Kidney (tissue), 14 donors: ENCODE measurements around the gene EHD1. TPM values are rescaled to one million over a fixed set of nuclear protein-coding genes. Genes with fewer than 3 reads are reported as not detected.

ENCODE experiments used
- DNase-seq, 5 donors: peaks; one replicate each; pipeline ENCODE4 v3.0.0-alpha.2; 2013 to 2020
- FAIRE-seq: peaks from 2 replicates; lab custom pipeline; 2012; peaks lifted over from hg19 to GRCh38; lab: Jason Lieb, UNC
- H3K27ac ChIP-seq, 2 donors: one replicate each; pipeline ENCODE4 v1.7.0; 2013; ENCODE audit warnings: low read depth in 2 of 2, low read length in 2 of 2, inconsistent platforms in 1 of 2
- H3K27me3 ChIP-seq: one replicate; pipeline ENCODE4 v1.7.1; 2013; ENCODE audit warnings: low read length, inconsistent platforms; ENCODE audit not compliant: control insufficient read depth, insufficient read depth
- H3K36me3 ChIP-seq, 3 donors: one replicate each; pipeline versions ENCODE4 v1.7.0 to v1.7.1; 2013; ENCODE audit warnings: low read length in 3 of 3, control low read depth in 1 of 3, inconsistent platforms in 1 of 3; ENCODE audit not compliant: insufficient read depth in 3 of 3, control insufficient read depth in 2 of 3
- H3K4me1 ChIP-seq, 3 donors: one replicate each; pipeline versions ENCODE4 v1.7.0 to v1.7.1; 2013; ENCODE audit warnings: low read length in 3 of 3, inconsistent platforms in 1 of 3, low read depth in 1 of 3; ENCODE audit not compliant: control insufficient read depth in 2 of 3, insufficient read depth in 2 of 3
- H3K4me3 ChIP-seq, 3 donors: one replicate each; pipeline versions ENCODE4 v1.7.0 to v1.8.1; 2013; ENCODE audit warnings: low read length in 3 of 3, control low read depth in 1 of 3, inconsistent platforms in 1 of 3
- H3K9ac ChIP-seq, 3 donors: one replicate each; pipeline versions ENCODE4 v1.7.0 to v1.7.1; 2013; ENCODE audit warnings: low read length in 3 of 3, control low read depth in 1 of 3, inconsistent platforms in 1 of 3
- H3K9me3 ChIP-seq, 3 donors: one replicate each; pipeline versions ENCODE4 v1.7.0 to v1.7.1; 2013; ENCODE audit warnings: low read length in 3 of 3, control low read depth in 1 of 3, inconsistent platforms in 1 of 3; ENCODE audit not compliant: control insufficient read depth in 2 of 3, insufficient read depth in 1 of 3
- intact Hi-C: fragments of 100-400 bp; cut with DNase I; formaldehyde crosslinking; loops from one replicate; pipeline ENCODE4 v1.11.1; 2022
- polyA plus RNA-seq: library from polyadenylated mRNA; stranded (reverse); fragments of 350-450 nt; fragmentation: Illumina TruSeq; extraction: RNeasy Lipid Tissue Mini Kit (QIAGEN cat#74804); gene quantifications from one replicate; pipeline ENCODE4 v1.2.3, GENCODE V29; 2014; ENCODE audit warnings: low read depth, low replicate concordance; ENCODE audit not compliant: insufficient read depth
- total RNA-seq: library from RNA; stranded (reverse); fragmentation: NEBNext Ultra II Directional; extraction: Animal tissue kit (Norgen Biotek cat#: 25700); gene quantifications from one replicate; pipeline ENCODE4 v1.2.1, GENCODE V29; 2021
- TF ChIP-seq, protein P1 (sequence below): IDR thresholded peaks from 3 replicates; pipeline ENCODE4 v1.5.1; 2012; ENCODE audit warnings: mild to moderate bottlenecking, moderate library complexity, borderline replicate concordance; ENCODE audit not compliant: insufficient read depth; ENCODE audit errors: extremely low read depth
- donor health status: control.
- donor health status: control.
- donor health status: control.
- donor health status: control.
- donor health status: control.
- donor health status: DM: yes; HTN: yes; CAD: no.
- donor health status: Normal renal cell carcinoma (clear cell type).

The EHD1 gene
- total and polyA plus RNA-seq, 2 donors from 2014 or later, result 48.9 to 76.1 TPM

DNA sequence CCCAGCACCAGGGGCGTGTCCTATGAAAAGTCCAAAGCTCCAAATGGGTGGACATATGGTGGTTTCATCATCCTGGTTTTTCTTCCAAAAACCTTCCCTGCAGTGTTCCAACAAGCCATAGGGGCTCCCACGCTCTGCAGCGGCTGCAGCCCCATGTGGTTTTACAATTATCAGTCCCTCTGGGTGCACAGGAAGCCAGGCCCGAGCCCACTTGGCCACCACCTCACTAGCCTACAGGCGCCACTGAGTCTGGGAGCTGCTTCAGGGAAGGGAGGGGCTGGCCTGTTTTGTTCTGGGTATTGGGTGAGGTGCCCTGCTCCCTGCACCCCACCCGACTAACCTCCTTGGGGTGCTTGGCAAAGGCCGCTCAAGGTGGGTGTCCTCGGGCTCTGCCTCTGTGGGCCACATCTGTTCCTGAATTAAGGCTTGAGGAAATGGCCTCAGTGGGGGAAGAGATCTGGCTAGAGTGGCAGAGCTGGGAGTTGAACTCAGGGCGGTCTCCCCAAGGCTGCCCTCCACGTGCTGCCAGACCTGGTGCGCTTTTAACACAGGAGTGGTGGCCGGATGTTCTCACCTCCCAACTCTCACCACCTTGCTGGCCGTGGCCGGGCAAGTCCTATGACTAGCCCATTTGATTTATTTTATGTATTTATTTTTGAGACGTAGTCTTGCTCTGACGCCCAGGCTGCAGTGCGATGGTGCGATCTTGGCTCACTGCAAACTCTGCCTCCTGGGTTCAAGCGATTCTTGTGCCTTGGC, 28.6 kb downstream of the EHD1 start:
- no peaks in the 10 kb centered on the region for H3K9me3 ChIP-seq
- DNase-seq (no peak), FAIRE-seq (no peak)
- no peak overlapping the region for H3K9ac ChIP-seq
- peaks cover 0 to 20% (median 5%) of the 10 kb centered on the region in 3 donors for H3K4me1 ChIP-seq
- intact Hi-C loops, result loop anchor here (5.0 kb wide), 1 partner anchor 43 kb away; no protein-coding TSS in a partner anchor
- H3K36me3 ChIP-seq, result no peaks in the 10 kb centered on the region
- no peak overlapping the region for H3K4me3 ChIP-seq
- TF ChIP-seq, protein P1, sequence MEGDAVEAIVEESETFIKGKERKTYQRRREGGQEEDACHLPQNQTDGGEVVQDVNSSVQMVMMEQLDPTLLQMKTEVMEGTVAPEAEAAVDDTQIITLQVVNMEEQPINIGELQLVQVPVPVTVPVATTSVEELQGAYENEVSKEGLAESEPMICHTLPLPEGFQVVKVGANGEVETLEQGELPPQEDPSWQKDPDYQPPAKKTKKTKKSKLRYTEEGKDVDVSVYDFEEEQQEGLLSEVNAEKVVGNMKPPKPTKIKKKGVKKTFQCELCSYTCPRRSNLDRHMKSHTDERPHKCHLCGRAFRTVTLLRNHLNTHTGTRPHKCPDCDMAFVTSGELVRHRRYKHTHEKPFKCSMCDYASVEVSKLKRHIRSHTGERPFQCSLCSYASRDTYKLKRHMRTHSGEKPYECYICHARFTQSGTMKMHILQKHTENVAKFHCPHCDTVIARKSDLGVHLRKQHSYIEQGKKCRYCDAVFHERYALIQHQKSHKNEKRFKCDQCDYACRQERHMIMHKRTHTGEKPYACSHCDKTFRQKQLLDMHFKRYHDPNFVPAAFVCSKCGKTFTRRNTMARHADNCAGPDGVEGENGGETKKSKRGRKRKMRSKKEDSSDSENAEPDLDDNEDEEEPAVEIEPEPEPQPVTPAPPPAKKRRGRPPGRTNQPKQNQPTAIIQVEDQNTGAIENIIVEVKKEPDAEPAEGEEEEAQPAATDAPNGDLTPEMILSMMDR, result no peak
- no peak overlapping the region for H3K27ac ChIP-seq
- no peaks in the 10 kb centered on the region for H3K27me3 ChIP-seq

DNA sequence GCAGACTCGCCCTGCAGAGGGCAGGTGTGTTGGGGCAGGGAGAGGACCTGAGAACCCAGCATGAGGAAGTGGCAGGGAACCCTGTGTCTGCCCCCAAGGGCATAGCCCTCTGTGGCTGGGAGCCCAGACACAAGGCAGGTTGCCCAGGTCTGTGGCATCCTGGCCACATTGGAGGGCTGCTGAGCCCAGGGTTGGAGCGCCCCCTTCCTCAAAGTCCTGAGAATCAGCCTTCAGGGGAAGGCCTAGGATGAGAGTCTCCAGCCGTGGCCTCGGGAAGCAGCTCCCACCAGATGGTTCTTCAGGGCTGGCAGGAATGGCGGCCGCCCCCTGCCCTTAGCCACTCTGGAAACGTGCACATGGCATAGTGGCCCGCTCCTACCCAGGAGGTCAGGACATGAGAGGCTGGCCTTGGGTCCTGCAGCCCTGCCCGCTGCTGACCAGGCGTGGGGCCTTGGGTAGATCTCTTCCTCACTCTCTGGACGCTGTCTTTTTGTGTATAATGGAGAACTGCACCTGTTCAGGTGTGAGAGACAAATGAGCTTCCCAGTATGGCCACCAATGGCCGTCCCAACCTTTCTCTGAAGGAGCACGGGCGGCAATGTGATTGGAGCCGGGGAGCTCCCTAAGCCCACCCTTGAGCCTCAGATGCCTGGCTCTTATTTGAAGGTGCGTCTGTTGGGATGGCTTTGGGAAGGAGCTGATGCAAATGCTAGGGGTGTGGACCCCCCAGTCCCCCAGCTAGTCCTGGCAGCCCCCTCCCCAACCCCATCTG, 29.4 kb downstream of the EHD1 start:
- no peak for FAIRE-seq
- no peaks in the 10 kb centered on the region for H3K36me3 ChIP-seq
- no peaks in the 10 kb centered on the region for H3K9me3 ChIP-seq
- intact Hi-C loops, result no loop called here
- TF ChIP-seq, protein P1, result peak; percentile 30
- H3K27ac ChIP-seq, result no peak overlapping the region
- peaks cover 0 to 14% (median 6%) of the 10 kb centered on the region in 3 donors for H3K4me1 ChIP-seq
- no peak overlapping the region for H3K9ac ChIP-seq
- H3K27me3 ChIP-seq, result no peaks in the 10 kb centered on the region
- no peak overlapping the region for H3K4me3 ChIP-seq
- DNase-seq, result peak in 1 of 5 donors; percentile 88

DNA sequence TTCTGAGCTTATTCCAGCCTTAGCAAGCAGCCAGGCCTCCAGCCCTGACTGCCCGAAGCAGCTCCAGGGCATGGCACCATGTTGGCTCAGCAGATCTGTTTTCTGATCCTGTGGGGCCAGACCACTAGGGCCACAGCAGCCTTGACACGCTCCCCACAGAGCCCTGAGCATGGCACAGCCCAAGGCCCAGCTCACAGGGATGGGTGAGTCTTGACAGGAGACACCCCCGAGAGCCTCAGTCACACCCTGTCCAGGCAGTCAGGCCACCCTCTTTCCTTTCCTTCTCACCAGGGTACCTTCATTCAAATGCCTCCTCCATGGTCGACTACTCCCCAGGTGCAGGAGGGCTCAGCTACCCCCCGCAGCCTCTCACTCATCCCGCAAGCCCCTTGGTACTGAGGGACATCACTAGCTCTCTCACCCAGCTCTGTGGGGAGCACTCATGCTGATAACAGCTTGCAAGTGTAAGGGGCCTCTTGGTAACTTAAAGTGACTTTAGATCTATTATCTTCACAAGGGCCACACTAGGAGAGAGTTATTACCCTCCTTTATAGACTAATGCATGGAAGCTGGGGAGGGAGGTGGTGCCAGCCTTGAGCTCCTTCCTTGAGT, 30.1 kb downstream of the EHD1 start:
- Histone ChIP-seq H3K36me3 (no peaks in the 10 kb centered on the region), H3K27me3 (no peaks in the 10 kb centered on the region), H3K9me3 (no peaks in the 10 kb centered on the region), H3K9ac (no peak overlapping the region), H3K4me3 (no peak overlapping the region), H3K4me1 (peaks cover 0 to 19% (median 10%) of the 10 kb centered on the region in 3 donors), H3K27ac (no peak overlapping the region)
- DNase-seq, result no peak
- no peak for FAIRE-seq
- TF ChIP-seq, protein P1, result no peak
- intact Hi-C loops, result no loop called here
